WTC11 (cell line): ENCODE measurements around the gene CCNQ. TPM values are rescaled to one million over a fixed set of nuclear protein-coding genes. Genes with fewer than 3 reads are reported as not detected.

Experiments
- ATAC-seq: fragments of 200-7000 bp; cut with Tn5 transposase; 2 replicates; pipeline ENCODE4 v1.10.0; 2021; ENCODE audit warnings: mild to moderate bottlenecking, moderate library complexity
- CTCF ChIA-PET: fragments of 300-600 bp; sonication (Branson Sonifier 250); formaldehyde crosslinking; loops from one replicate; lab custom pipeline; 2021; ENCODE audit warnings: antibody characterized with exemption; lab: Charles Lee
- POLR2A ChIA-PET: fragments of 350-600 bp; sonication (Branson Sonifier 250); formaldehyde crosslinking; loops from one replicate; lab custom pipeline; 2021; ENCODE audit warnings: antibody characterized with exemption; lab: Charles Lee
- DNase-seq: peaks from one replicate; pipeline ENCODE4 v3.0.0; 2021; ENCODE audit warnings: low spot score
- H3K27ac Mint-ChIP-seq: 2 replicates; pipeline ENCODE4 v1.8.0; 2021; ENCODE audit warnings: mixed read lengths
- H3K27me3 Mint-ChIP-seq: 2 replicates; pipeline ENCODE4 v1.8.0; 2021; ENCODE audit warnings: low read depth, mild to moderate bottlenecking, moderate library complexity, mixed read lengths
- H3K36me3 Mint-ChIP-seq: 2 replicates; pipeline ENCODE4 v1.8.0; 2021; ENCODE audit warnings: mixed read lengths
- H3K4me1 Mint-ChIP-seq: 2 replicates; pipeline ENCODE4 v1.8.0; 2022; ENCODE audit warnings: mixed read lengths
- H3K4me3 Mint-ChIP-seq: 2 replicates; pipeline ENCODE4 v1.8.0; 2021; ENCODE audit warnings: mild to moderate bottlenecking, moderate library complexity, mixed read lengths
- H3K9me3 Mint-ChIP-seq: 2 replicates; pipeline ENCODE4 v1.8.0; 2021; ENCODE audit warnings: mixed read lengths
- ARID4B ChIP-seq: sonication (generic); formaldehyde crosslinking; IDR thresholded peaks from 2 replicates; pipeline ENCODE4 v1.8.0; 2023; ENCODE audit warnings: missing genetic modification reagents, mild to moderate bottlenecking, borderline replicate concordance
- ATF6 ChIP-seq: sonication (generic); formaldehyde crosslinking; IDR thresholded peaks from 2 replicates; pipeline ENCODE4 v1.8.1; 2023; ENCODE audit warnings: mild to moderate bottlenecking, missing genetic modification reagents
- FOXP1 ChIP-seq: sonication (generic); formaldehyde crosslinking; IDR thresholded peaks from 2 replicates; pipeline ENCODE4 v1.8.0; 2022; ENCODE audit warnings: missing genetic modification reagents, mild to moderate bottlenecking, moderate library complexity, borderline replicate concordance
- FOXP4 ChIP-seq: sonication (generic); formaldehyde crosslinking; IDR thresholded peaks from 2 replicates; pipeline ENCODE4 v1.8.0; 2022; ENCODE audit warnings: mild to moderate bottlenecking, missing genetic modification reagents
- GABPB1 ChIP-seq: sonication (generic); formaldehyde crosslinking; IDR thresholded peaks from 2 replicates; pipeline ENCODE4 v1.8.1; 2023; ENCODE audit warnings: mild to moderate bottlenecking, missing genetic modification reagents
- HMGA2 ChIP-seq: fragments of 250-450 bp; sonication (Bioruptor Pico); IDR thresholded peaks from 2 replicates; pipeline ENCODE4 v1.4.0; 2021; ENCODE audit warnings: mild to moderate bottlenecking, moderate library complexity
- JAZF1 ChIP-seq: fragments of 250-450 bp; sonication (Bioruptor Pico); IDR thresholded peaks from 2 replicates; pipeline ENCODE4 v1.9.0; 2021; ENCODE audit warnings: moderate library complexity, mild to moderate bottlenecking, inconsistent platforms
- KAT7 ChIP-seq: sonication (generic); formaldehyde crosslinking; IDR thresholded peaks from 2 replicates; pipeline ENCODE4 v1.8.1; 2023; ENCODE audit warnings: missing genetic modification reagents, mild to moderate bottlenecking, borderline replicate concordance
- NFATC4 ChIP-seq: fragments of 250-450 bp; sonication (Bioruptor Pico); IDR thresholded peaks from 2 replicates; pipeline ENCODE4 v1.9.0; 2021; ENCODE audit warnings: mild to moderate bottlenecking
- NFYB ChIP-seq: sonication (generic); formaldehyde crosslinking; conservative IDR thresholded peaks from 2 replicates; pipeline ENCODE4 v1.8.0; 2022; ENCODE audit warnings: low read depth, missing genetic modification reagents
- NR1H2 ChIP-seq: sonication (generic); formaldehyde crosslinking; IDR thresholded peaks from 2 replicates; pipeline ENCODE4 v1.9.0; 2021; ENCODE audit warnings: mild to moderate bottlenecking, moderate library complexity, missing genetic modification reagents
- PRRX2 ChIP-seq: fragments of 250-450 bp; sonication (Bioruptor Pico); IDR thresholded peaks from 2 replicates; pipeline ENCODE4 v1.8.0; 2021; ENCODE audit warnings: mild to moderate bottlenecking
- TCF7 ChIP-seq: sonication (generic); formaldehyde crosslinking; IDR thresholded peaks from 2 replicates; pipeline ENCODE4 v1.8.0; 2022; ENCODE audit warnings: mild to moderate bottlenecking, low read depth, missing genetic modification reagents, moderate library complexity
- TEAD1 ChIP-seq: sonication (generic); formaldehyde crosslinking; IDR thresholded peaks from 2 replicates; pipeline ENCODE4 v1.8.0; 2022; ENCODE audit warnings: mild to moderate bottlenecking, missing genetic modification reagents
- TP53 ChIP-seq: sonication (generic); formaldehyde crosslinking; IDR thresholded peaks from 2 replicates; pipeline ENCODE4 v1.8.1; 2023; ENCODE audit warnings: mild to moderate bottlenecking, missing genetic modification reagents
- ZMAT4 ChIP-seq: fragments of 250-450 bp; sonication (Bioruptor Pico); IDR thresholded peaks from 2 replicates; pipeline ENCODE4 v1.9.0; 2021; ENCODE audit warnings: mild to moderate bottlenecking
- ZNF232 ChIP-seq: sonication (generic); formaldehyde crosslinking; IDR thresholded peaks from 2 replicates; pipeline ENCODE4 v1.8.0; 2022; ENCODE audit warnings: mild to moderate bottlenecking, missing genetic modification reagents
- ZNF532 ChIP-seq: fragments of 250-450 bp; sonication (Bioruptor Pico); IDR thresholded peaks from 2 replicates; pipeline ENCODE4 v1.9.0; 2021; ENCODE audit warnings: mild to moderate bottlenecking, borderline replicate concordance
- ZNF671 ChIP-seq: fragments of 250-450 bp; sonication (Bioruptor Pico); IDR thresholded peaks from 2 replicates; pipeline ENCODE4 v1.8.0; 2021; ENCODE audit warnings: mild to moderate bottlenecking
- total RNA-seq: library from RNA; stranded (reverse); gene quantifications from 3 replicates; pipeline ENCODE4 v1.2.3, GENCODE V29; 2021

Gene CCNQ
- total RNA-seq, 1 experiment from 2014 or later: 17.4 TPM

GRCh38 chrX:153556767-153557166 lies 42.2 kb downstream of the CCNQ start:
- no peak for DNase-seq
- CTCF ChIA-PET: interaction anchor here (1.0 to 1.6 kb wide), 4 partner anchors 12 to 88 kb away, joined by 3 to 6 read pairs (median 4); no protein-coding TSS in a partner anchor

More at GRCh38 chrX:153556767-153557166, 42.2 kb downstream of the CCNQ start:
- no peak for ATAC-seq
- H3K36me3 Mint-ChIP-seq: no peaks in the 10 kb centered on the region
- no peak overlapping the region for H3K27ac Mint-ChIP-seq
- no peaks in the 10 kb centered on the region for H3K9me3 Mint-ChIP-seq
- no peak overlapping the region for H3K4me3 Mint-ChIP-seq
- H3K27me3 Mint-ChIP-seq: no peaks in the 10 kb centered on the region; the same call in 1 of the 2 replicates
- TF ChIP-seq ARID4B (CRISPR knock-in tag) (no peak), TP53 (no peak), ZMAT4 (CRISPR knock-in tag) (no peak), NR1H2 (CRISPR knock-in tag) (no peak), TEAD1 (no peak), ZNF532 (CRISPR knock-in tag) (no peak), KAT7 (CRISPR knock-in tag) (no peak), JAZF1 (CRISPR knock-in tag) (no peak), PRRX2 (CRISPR knock-in tag) (no peak), NFATC4 (no peak), FOXP1 (CRISPR knock-in tag) (no peak), NFYB (CRISPR knock-in tag) (no peak), GABPB1 (CRISPR knock-in tag) (no peak), ATF6 (CRISPR knock-in tag) (no peak), ZNF671 (CRISPR knock-in tag) (no peak), TCF7 (no peak), ZNF232 (no peak), FOXP4 (CRISPR knock-in tag) (no peak), HMGA2 (CRISPR knock-in tag) (no peak)
- POLR2A ChIA-PET: no interaction called here
- H3K4me1 Mint-ChIP-seq: no peaks in the 10 kb centered on the region
